ENCODE data around the gene RNU5B-1.

The RNU5B-1 gene

DNA sequence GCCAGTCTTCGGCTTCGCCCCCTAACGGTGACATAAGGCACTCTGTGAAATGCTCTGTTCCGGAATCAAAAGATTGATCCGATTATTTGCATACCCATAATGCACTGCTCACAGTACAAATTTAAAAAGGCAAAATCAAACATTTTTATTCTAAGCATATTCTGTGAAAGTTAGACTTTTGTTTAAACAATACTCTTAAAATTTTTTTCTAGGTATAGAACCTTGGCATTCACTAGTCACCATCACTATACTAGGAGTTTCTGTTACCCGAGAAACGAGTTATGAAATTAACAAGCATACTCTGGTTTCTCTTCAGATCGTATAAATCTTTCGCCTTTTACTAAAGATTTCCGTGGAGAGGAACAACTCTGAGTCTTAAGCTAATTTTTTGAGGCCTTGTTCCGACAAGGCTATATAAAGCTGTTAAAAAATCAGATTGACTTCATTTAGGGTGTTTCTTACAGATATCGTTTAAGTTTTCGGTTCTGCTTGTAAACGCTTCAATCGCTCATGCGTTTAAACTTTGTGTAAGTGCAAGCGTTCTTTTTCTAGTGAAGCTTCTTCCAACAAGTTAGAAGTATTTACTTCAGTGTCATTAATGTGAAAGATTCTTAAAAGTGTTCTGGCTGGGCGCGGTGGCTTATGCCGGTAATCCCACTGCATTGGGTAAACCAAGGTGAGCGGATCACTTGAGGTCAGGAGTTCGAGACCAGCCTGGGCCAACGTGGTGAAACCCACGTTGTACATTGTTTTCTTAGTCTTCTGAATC lies at the start of gene RNU5B-1:
RNU5B-1 (plus strand) TSS at position 297 of the 769 bp plus-strand sequence.
- DNase-seq: peak; percentile 83 to 92

DNA sequence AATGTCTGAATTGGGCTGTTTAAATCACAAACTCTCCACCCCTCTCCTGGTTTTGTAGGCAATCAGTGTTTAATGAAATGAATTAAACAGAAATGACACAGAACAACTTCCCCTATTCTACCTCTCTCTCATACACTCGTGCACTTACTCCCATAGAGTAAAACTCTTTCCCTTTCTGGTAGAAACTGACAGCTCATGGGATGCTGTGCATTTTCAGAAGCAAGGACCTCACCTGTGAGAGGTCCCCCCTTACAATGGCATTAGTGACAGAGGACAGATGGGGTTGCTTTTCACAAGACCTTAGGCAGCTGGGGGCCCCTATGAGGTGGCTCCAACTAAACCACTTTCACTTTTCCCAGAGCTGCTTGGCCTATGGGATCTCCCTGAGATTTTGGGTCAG lies 49.7 kb upstream of the RNU5B-1 start:
- no peak for DNase-seq

GRCh38 chr15:65255486-65256140 lies 48.9 kb upstream of the RNU5B-1 start:
- DNase-seq: no peak

DNA sequence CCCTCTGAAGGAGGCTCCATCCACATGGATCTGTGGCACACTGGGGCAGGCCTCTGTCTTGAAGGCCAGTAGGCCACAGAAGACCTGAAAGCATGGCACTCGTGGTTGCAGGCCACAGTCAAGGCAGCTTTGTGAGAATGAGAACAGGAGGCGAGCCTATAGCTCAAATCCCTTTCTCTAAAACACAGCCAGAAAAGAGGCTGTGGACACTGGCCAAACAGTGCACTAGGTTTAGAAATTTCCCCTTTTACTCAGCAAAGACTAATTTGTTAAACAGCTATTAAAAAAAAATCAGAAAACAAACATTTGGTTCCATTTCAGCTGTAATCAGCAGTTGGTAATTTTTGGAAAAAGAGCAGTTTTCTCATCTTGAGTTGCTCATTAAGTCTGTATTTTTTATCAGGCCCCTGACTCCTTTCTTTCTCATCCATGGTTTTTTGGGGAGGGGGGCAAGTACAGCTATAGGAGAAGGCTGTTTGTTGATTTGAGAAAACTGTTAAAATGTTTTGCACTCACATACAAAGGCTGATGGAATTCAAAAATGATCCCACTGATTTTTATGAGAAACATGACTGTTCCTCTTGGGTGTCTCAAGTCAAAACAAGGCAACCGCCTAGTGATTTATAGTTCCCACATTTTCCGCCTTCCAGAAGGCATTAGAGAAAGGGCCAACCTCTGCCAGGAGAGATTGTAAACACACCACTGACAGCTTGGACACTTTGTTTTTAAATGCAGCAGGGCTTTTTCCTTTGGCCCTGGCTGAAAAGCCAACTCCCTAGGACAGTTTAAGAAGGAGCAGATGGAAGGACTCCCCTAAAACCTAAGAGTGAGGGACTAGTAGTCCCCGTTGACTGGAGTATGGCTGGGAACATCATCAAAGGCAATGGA lies 45.9 kb upstream of the RNU5B-1 start:
- DNase-seq: no peak

- DNase-seq: no peak
These were observed 45.1 kb upstream of the RNU5B-1 start for GRCh38 chr15:65259367-65259797.

GRCh38 chr15:65260968-65261367 lies 43.5 kb upstream of the RNU5B-1 start:
- no peak for DNase-seq

DNA sequence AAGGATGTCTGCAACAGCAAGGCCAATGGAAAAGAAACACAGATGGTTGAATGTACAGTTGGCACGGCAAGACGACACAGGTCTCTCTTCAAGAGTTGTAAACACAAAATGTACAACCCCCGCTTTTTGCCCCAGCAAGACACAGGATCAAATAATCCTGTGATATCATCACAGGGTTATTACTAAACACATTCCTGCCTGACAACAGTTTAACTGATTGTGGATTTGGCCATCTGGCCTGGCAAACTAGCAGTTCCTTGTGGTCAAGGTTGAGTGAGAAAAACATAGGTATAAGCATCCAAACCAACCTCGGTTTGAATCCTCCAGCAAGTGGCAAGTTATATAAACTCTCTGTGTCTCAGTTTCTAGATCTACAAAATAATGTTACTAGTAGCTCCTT lies 41.2 kb upstream of the RNU5B-1 start:
- no peak for DNase-seq

DNA sequence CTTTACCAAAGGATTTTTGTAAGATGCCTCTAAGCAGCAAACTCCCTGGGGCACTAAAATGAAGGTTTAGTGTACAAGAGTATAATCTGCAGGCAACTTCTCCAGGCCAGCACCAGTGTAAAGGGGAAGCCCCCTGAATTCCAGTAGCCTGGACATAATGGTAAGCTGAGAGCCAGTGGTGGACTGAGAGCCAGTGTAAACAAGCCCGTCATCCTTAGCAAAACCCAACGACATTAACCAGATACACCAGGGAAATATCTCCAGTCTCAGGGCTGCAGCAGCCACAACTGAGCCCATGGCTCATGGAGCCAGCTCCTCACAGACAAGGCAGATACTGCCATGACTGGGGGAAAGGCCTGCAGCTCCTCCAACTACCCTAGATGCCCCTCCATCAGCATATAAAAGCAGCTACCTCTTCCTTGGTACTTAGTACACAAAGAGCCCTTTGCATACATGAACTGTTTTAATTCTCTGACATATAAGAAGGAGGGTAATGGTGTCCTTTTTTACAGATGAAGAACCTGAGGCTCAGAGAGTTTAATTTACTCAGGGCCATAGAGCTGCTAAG lies 39.5 kb upstream of the RNU5B-1 start:
- no peak for DNase-seq

GRCh38 chr15:65266469-65266868 lies 38.0 kb upstream of the RNU5B-1 start:
- no peak for DNase-seq

GRCh38 chr15:65268411-65268810 lies 36.1 kb upstream of the RNU5B-1 start:
- no peak for DNase-seq

- DNase-seq: peak in 1 of 2 donors; percentile 12
These were observed 33.5 kb upstream of the RNU5B-1 start for GRCh38 chr15:65270811-65271545.

- no peak for DNase-seq
These were observed 29.3 kb upstream of the RNU5B-1 start for GRCh38 chr15:65275104-65275727.

GRCh38 chr15:65275728-65276126 lies 28.8 kb upstream of the RNU5B-1 start:
- no peak for DNase-seq

DNA sequence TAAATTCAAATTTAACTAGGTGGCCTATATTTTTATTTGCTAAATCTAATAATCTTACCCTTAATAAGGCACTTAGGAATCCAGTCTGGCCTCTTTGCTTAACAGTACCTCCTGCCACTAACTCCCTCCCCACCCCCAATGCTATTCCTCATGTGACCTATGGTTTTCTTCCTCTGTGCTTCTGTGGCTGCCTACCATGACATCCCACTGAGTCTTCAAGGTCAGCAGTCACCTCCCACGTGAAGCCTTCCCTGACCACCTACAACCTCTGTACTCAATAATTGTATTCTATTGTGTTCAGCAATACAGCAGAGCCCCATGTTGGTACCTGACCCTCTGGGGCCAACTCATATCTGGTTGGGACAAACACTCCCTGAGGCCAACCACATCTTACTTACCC lies 27.5 kb upstream of the RNU5B-1 start:
- no peak for DNase-seq

DNA sequence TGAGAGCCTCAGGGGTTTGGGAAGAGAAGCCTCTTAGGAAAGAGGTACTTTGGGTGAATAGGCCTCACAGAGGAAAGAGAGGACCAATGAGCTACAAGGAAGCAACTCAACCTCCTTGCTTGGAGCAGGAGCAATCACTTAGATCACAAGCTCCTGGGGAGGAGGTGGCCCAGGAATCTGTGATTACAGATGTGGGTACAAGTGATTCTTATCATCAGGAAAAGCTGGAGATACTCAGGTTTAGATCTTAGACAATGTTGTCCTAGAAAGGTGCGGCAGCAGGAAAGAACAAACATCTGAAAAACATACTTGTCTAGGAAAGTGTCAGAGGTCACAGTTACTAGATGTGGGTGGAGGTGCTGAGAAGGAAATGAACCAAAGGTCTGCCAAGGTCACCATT lies 26.0 kb upstream of the RNU5B-1 start:
- DNase-seq: no peak

DNA sequence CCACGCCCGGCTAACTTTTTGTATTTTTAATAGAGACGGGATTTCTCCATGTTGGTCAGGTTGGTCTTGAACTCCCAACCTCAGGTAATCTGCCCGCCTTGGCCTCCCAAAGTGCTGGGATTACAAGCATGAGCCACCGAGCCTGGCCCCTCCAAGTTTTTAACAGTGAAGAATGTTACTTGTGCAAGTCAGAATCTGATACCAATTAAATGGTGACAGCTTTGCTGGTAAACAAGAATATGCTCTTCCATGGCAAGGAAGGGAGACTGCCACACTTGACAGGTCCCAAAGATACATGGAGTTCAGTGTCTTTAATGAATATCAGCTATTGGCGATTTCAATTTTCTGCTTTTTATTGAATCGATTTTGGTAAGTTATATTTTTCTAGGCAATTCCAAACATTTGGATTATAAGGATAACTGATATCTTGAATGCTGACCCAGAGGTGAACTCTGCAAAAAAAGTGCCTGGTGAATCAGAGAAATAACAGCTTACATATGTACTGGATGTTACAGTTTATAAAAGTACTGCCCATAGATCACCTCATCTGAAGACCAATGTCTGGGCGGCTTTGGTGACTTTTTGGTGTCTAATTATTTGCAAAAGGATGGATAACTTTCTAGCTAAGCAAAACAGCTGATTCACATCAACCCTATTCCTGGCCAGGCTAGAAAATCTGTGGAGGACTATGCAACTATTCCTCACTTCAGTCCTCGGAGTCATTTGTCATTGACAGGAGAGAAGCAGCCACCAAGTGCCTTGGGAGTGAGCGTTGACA lies 19.0 kb upstream of the RNU5B-1 start:
- no peak for DNase-seq

DNA sequence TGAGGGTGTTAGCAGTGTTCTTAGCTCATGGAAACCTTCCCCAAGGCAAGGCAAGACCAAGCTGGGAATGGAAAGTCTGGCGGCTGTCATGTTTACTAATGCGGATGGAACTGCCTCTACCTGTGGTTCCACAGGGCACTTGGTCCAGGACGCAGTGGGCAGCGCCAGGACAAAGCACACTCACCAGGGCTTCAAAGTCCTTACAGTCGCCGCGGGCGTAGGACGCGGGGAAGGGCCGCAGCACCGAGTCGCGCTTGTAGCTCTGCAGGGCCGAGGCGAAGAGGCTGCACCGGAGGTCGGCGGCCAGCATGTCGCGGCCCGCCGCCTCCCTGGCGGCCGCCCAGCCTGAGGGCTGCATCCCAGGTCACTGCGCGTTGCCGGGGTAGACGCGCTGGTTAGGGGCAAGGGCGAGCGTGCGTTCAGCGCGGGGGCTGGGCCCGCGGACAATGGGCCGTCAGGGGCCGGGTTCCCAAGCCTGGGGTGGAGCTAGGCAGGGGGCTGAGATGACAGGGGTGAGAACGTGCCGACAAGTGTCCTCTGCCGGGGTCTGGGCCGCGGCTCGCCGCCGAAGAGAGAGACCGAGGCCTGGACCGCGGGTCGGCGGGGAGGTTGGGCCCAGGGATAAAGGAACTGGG lies 18.3 kb upstream of the RNU5B-1 start:
- no peak for DNase-seq

GRCh38 chr15:65286704-65287519 lies 17.6 kb upstream of the RNU5B-1 start, which contains the start of gene PARP16:
PARP16 (minus strand) TSS chr15:65286883; CDS start chr15:65286426, 457 bp downstream.
- DNase-seq: peak; percentile 92 to 95

DNA sequence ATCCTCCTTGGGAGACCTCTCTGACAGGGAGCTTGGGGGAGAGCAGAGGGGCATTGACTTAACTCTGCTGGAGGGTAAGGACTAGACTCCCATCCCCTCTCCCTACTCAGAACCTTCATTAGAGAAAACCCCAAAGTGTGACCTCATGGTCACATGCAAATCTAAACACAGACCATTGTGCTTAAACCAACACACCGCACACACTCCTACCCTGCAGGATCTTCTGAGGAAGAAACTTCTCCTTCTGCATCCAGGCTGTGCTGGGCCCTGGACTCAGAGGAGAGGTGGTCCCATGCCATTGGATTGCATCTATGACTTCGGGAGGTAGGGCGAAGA lies 17.0 kb upstream of the RNU5B-1 start:
- DNase-seq: no peak
